ENCODE measurements around the gene CABLES1. TPM values are rescaled to one million over a fixed set of nuclear protein-coding genes. Genes with fewer than 3 reads are reported as not detected.

Gene CABLES1
- total RNA-seq, 1 experiment from 2014 or later: 21.9 TPM

Other genes with a start within 250 kb of the CABLES1 start
- 35.9 and 40.9 TPM in 2 replicates for gene RBBP8, start 202.2 kb upstream of the CABLES1 start, total RNA-seq (2014; rRNA removed; shearing (Covaris generic))